Stimulated activated CD4-positive, alpha-beta T cell treated with anti-CD3 and anti-CD28 coated beads, Interleukin-12 subunit alpha, Interleukin-12 subunit beta, amount 100 ng/mL, for 24 hours (primary cell): ENCODE data around the gene SMAGP.

Experiments
- DNase-seq, 2 experiments: peaks; one replicate each; pipeline ENCODE4 v3.0.0-alpha.2; 2020; ENCODE audit warnings: low read depth in 2 of 2

SMAGP gene

DNA sequence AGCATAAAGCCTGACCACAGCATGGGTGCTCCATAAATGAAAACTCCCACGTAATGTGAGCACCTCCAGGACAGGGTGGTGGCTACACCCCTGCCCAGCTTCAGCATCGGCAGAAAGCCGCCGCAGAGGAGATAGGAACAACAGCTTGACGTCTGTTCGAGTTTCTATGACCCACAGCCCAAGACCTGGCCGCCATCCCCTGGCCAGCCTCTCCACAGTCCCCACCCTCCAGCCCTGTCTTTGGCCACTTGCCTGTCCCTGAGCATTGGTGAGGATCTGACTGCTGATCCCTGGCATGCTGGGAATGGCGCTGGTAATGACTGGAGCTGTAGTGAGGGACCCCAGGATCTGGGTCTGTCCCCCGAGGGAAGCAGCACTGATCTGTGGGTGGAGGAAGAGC, 73.7 kb downstream of the SMAGP start:
- no peak for DNase-seq

DNA sequence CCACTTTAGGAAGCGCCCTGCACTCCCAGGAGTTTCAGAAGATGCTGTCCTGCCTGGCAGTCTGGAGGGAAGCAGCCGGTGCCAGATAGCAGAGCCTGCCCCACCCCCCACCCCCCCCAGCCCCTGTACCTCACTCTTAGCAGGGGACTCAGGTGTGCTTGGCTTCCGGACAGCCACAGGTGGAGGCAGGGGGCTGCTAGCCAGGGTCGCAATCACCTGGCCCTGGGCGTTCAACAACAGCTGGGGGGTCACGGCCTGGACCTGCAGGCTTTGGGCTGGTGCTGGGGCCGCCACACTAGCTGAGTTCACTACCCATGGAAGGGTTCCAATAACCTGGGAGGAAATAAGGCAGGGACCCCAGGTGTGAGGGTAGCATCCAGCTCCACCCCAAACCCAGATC, 74.4 kb downstream of the SMAGP start:
- no peak for DNase-seq
